Measurements from ENCODE around the gene HBP1. TPM values are rescaled to one million over a fixed set of nuclear protein-coding genes. Genes with fewer than 3 reads are reported as not detected.

Gene HBP1
- total RNA-seq, 2 experiments from 2014 or later = 11.2 to 12.8 TPM

DNA sequence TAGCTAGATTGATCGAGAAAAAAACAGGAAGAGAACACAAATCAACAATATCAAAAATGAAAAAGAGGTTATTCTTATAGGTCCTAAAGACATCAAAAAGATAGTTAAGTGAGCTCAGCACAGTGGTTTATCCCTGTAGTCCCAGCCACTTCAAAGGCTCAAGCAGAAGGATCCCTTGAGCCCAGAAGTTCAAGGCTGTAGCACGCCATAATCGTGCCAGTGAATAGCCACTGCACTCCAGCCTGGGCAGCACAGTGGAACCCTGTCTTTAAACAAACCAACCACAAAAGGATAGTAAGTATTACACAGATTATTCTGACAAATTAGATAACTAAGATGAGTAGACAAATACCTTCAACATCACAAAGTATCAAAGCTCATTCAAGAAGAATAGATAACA lies 83.2 kb downstream of the HBP1 start:
- CTCF ChIA-PET = no interaction called here
- POLR2A ChIA-PET = no interaction called here

Other genes with a start within 250 kb of the HBP1 start
- 1 to 10 TPM in 1 of 2 experiments, under 1 TPM in 1; 0.97 to 1.2 TPM for gene PRKAR2B, start 124.3 kb upstream of the HBP1 start, total RNA-seq